IMR-90 (cell line): ENCODE results near the gene CNNM2. TPM values are rescaled to one million over a fixed set of nuclear protein-coding genes. Genes with fewer than 3 reads are reported as not detected.
"Not testable (repeated sequence)": the region's sequence is repeated elsewhere in the genome, so short reads cannot be mapped to it uniquely, and the experiment has no call there.

Experiments
- ATAC-seq: fragments of 200-7000 bp; cut with Tn5 transposase; 2 replicates; pipeline ENCODE4 v1.9.1; 2020; ENCODE audit warnings: low read depth, mild to moderate bottlenecking, moderate library complexity
- BruUV-seq: library from RNA; stranded (reverse); fragments of 400-500 nt; replicated peaks from 2 replicates; lab custom pipeline; 2021; lab: Mats Ljungman, UMichigan
- CTCF ChIA-PET: fragments of 300-600 bp; formaldehyde crosslinking; extraction: SDS; loops from one replicate; lab custom pipeline; 2021; ENCODE audit warnings: antibody characterized with exemption; lab: Yijun Ruan, JAX
- POLR2A ChIA-PET: fragments of 300-600 bp; sonication (Branson Sonifier 250); formaldehyde crosslinking; loops from one replicate; lab custom pipeline; 2022; ENCODE audit warnings: antibody characterized with exemption; ENCODE audit not compliant: unreplicated experiment; lab: Charles Lee
- DNase-seq: peaks from one replicate; pipeline ENCODE4 v3.0.0; 2013
- H2AFZ ChIP-seq: replicated peaks from 2 replicates; pipeline ENCODE3; 2013; ENCODE audit warnings: low read length, mild to moderate bottlenecking; ENCODE audit not compliant: poor library complexity
- H2AK5ac ChIP-seq: 2 replicates; pipeline ENCODE4 v1.6.1; 2013; ENCODE audit warnings: low read depth, low read length, inconsistent platforms
- H2AK9ac ChIP-seq: replicated peaks from 2 replicates; pipeline ENCODE3; 2013; ENCODE audit warnings: mild to moderate bottlenecking, low read depth, low read length, moderate library complexity; ENCODE audit not compliant: poor library complexity
- H2BK120ac ChIP-seq: 2 replicates; pipeline ENCODE4 v1.6.1; 2013; ENCODE audit warnings: low read depth, low read length, inconsistent platforms
- H2BK15ac ChIP-seq: 3 replicates; pipeline ENCODE4 v1.6.1; 2013; ENCODE audit warnings: low read depth, low read length, inconsistent platforms
- H2BK20ac ChIP-seq: 2 replicates; pipeline ENCODE4 v1.6.1; 2013; ENCODE audit warnings: low read depth, mild to moderate bottlenecking, inconsistent platforms, low read length, moderate library complexity
- H2BK5ac ChIP-seq: 2 replicates; pipeline ENCODE4 v1.6.1; 2013; ENCODE audit warnings: mild to moderate bottlenecking, low read depth, low read length, inconsistent platforms; ENCODE audit not compliant: poor library complexity, severe bottlenecking
- H3K14ac ChIP-seq: replicated peaks from 2 replicates; pipeline ENCODE4 v1.6.1; 2013; ENCODE audit warnings: low read depth, low read length, inconsistent platforms
- H3K18ac ChIP-seq: 2 replicates; pipeline ENCODE4 v1.6.1; 2013; ENCODE audit warnings: low read depth, low read length, control low read depth
- H3K23ac ChIP-seq: 2 replicates; pipeline ENCODE4 v1.6.1; 2013; ENCODE audit warnings: low read depth, low read length, inconsistent platforms
- H3K27ac ChIP-seq: 2 replicates; pipeline ENCODE4 v1.5.1; 2013; ENCODE audit warnings: mild to moderate bottlenecking, control low read depth, low read length; ENCODE audit not compliant: insufficient read depth
- H3K27me3 ChIP-seq: 2 replicates; pipeline ENCODE4 v1.6.1; 2013; ENCODE audit warnings: low read length; ENCODE audit not compliant: control insufficient read depth, insufficient read depth
- H3K36me3 ChIP-seq: 2 replicates; pipeline ENCODE4 v1.6.1; 2013; ENCODE audit warnings: low read length, mixed read lengths; ENCODE audit not compliant: control insufficient read depth, insufficient read depth
- H3K4ac ChIP-seq: 2 replicates; pipeline ENCODE4 v1.6.1; 2013; ENCODE audit warnings: low read depth, low read length, inconsistent platforms
- H3K4me1 ChIP-seq: 2 replicates; pipeline ENCODE4 v1.6.1; 2013; ENCODE audit warnings: low read length, mixed read lengths; ENCODE audit not compliant: control insufficient read depth, insufficient read depth
- H3K4me2 ChIP-seq: 2 replicates; pipeline ENCODE4 v1.6.1; 2013; ENCODE audit warnings: low read depth, mild to moderate bottlenecking, control low read depth, low read length, moderate library complexity
- H3K4me3 ChIP-seq: 2 replicates; pipeline ENCODE4 v1.5.1; 2013; ENCODE audit warnings: low read depth, mild to moderate bottlenecking, control low read depth, low read length, moderate library complexity; ENCODE audit not compliant: insufficient read depth
- H3K56ac ChIP-seq: 2 replicates; pipeline ENCODE4 v1.6.1; 2013; ENCODE audit warnings: low read length, inconsistent platforms; ENCODE audit not compliant: insufficient read depth; ENCODE audit errors: extremely low read depth
- H3K79me1 ChIP-seq, 2 experiments: 2 replicates each; pipeline ENCODE4 v1.6.1; 2013; ENCODE audit warnings: low read length in 2 of 2, inconsistent platforms in 1 of 2, low read depth in 1 of 2
- H3K9ac ChIP-seq: 2 replicates; pipeline ENCODE4 v1.6.1; 2013; ENCODE audit warnings: low read depth, low read length, control low read depth
- H3K9me1 ChIP-seq: 2 replicates; pipeline ENCODE4 v1.6.1; 2013; ENCODE audit warnings: low read length, inconsistent platforms; ENCODE audit not compliant: insufficient read depth
- H3K9me3 ChIP-seq: 2 replicates; pipeline ENCODE4 v1.6.1; 2013; ENCODE audit warnings: low read length; ENCODE audit not compliant: control insufficient read depth, insufficient read depth
- H4K20me1 ChIP-seq: 2 replicates; pipeline ENCODE4 v1.6.1; 2013; ENCODE audit warnings: low read length, inconsistent platforms; ENCODE audit not compliant: insufficient read depth
- H4K5ac ChIP-seq: 2 replicates; pipeline ENCODE4 v1.6.1; 2013; ENCODE audit warnings: mild to moderate bottlenecking, low read depth, low read length, control low read depth
- H4K8ac ChIP-seq, 2 experiments: 2 replicates each; pipeline ENCODE4 v1.6.1; 2013; ENCODE audit warnings: low read depth in 2 of 2, low read length in 2 of 2, control low read depth in 1 of 2, inconsistent platforms in 1 of 2
- H4K91ac ChIP-seq: 2 replicates; pipeline ENCODE4 v1.6.1; 2013; ENCODE audit warnings: low read depth, low read length, inconsistent platforms; ENCODE audit not compliant: insufficient read depth
- WGBS, 2 experiments: methylation state at CpG; one replicate each; pipeline versions ENCODE4 v1.1.5 to v1.1.7; 2013; ENCODE audit warnings: missing lambda C conversion rate in 2 of 2; ENCODE audit not compliant: insufficient read length in 1 of 2; ENCODE audit errors: extremely low coverage in 2 of 2; 5-methylcytosine and 5-hydroxymethylcytosine counted together
- dilution Hi-C: fragments of 300-500 bp; cut with HindIII; formaldehyde crosslinking; loops from one replicate; pipeline ENCODE4 v1.14.3; 2018; ENCODE audit warnings: low sequenced_read_pairs; ENCODE audit not compliant: unreplicated experiment
- in situ Hi-C: fragments of 300-500 bp; cut with MboI; formaldehyde crosslinking; loops from 3 replicates; pipeline ENCODE4 v1.14.3; 2019; ENCODE audit warnings: low sequenced_read_pairs, inconsistent platforms, mixed read lengths
- intact Hi-C: fragments of 100-400 bp; cut with micrococcal nuclease; formaldehyde crosslinking; loops from 2 replicates; pipeline ENCODE4 v1.10.0; 2022
- polyA plus RNA-seq, 3 experiments: library from polyadenylated mRNA; depleted of rRNA; stranded (reverse); fragments of >200 nt; gene quantifications; 2 replicates each; pipeline ENCODE4 v1.2.3, GENCODE V29; 2012; ENCODE audit warnings: low replicate concordance in 1 of 3
- total RNA-seq: library from RNA; depleted of rRNA; stranded (reverse); fragments of >200 nt; gene quantifications from 2 replicates; pipeline ENCODE4 v1.2.3, GENCODE V29; 2012

CNNM2 gene
- total and polyA plus RNA-seq, 2 of the 4 experiments (the other 2 are of a cell fraction), result 4.7 to 5.6 TPM

GRCh38 chr10:103130180-103130579 is 212.1 kb downstream of the CNNM2 start:
- ATAC-seq, H4K5ac ChIP-seq, H4K20me1 ChIP-seq, H2AK5ac ChIP-seq, POLR2A ChIA-PET, H3K23ac ChIP-seq, BruUV-seq, H3K27me3 ChIP-seq, H3K9ac ChIP-seq, H2BK20ac ChIP-seq, H4K91ac ChIP-seq, H3K56ac ChIP-seq, dilution Hi-C loops, H2AK9ac ChIP-seq, H2BK15ac ChIP-seq, H3K4me3 ChIP-seq, H3K9me1 ChIP-seq, H2BK5ac ChIP-seq, H3K4me2 ChIP-seq, H2BK120ac ChIP-seq, CTCF ChIA-PET, H3K4me1 ChIP-seq, DNase-seq, H3K18ac ChIP-seq, in situ Hi-C loops, H3K9me3 ChIP-seq, H3K14ac ChIP-seq, H4K8ac ChIP-seq, H3K27ac ChIP-seq, H3K4ac ChIP-seq, H2AFZ ChIP-seq, intact Hi-C loops: not testable (repeated sequence)
- H3K79me1 ChIP-seq, result peaks cover 12 to 37% of the 10 kb centered on the region in 2 experiments
- no CpG with 5 or more reads among the region's 5 CpGs for WGBS, 2 experiments
- H3K36me3 ChIP-seq, result peaks cover 15% of the 10 kb centered on the region
